ENCODE data around the gene MYRFL.

Gene MYRFL

DNA sequence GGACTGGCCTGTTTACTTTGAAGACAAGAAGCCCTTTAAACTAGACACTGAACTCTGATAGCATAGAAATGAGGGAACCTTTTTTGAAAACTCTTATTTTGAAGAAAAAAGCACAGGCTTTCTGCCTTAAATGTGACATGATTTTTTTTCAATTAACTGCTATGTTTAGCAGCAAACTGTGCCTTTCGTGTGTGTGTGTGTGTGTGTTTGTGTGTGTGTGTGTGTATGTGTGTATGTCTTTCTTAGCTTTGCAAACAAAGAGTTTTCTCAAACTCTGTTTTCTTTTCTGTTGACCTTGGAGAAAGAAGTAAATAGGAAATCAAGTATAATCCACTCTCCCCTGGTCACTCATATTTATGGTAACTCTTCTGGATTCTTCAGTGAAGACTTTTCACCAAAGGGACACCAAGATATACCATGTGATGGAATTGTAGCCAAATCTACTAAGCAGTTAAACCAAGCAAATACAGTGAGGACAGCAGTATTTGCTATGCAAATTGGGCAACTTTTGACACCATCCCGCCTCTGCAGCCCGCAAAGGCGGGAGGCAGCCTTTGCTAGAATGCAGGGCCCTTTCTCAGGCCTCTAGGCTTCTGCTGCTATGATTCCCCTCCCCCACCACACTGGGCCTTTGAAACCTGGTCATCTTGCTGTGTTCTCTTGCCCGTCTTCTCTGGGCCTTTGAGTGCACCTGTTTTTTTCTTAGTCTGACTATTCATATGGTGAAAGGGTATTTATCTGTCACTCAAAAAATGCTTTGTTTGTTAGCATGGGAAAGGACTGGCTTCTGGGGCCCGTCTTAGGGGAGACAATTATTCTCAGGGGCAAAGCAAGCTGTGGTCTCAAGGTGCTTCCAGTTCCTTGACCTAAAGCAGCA is 107.9 kb downstream of the MYRFL start:
- no peak for DNase-seq (ENCODE audit: low read depth in 3 of 3)

DNA sequence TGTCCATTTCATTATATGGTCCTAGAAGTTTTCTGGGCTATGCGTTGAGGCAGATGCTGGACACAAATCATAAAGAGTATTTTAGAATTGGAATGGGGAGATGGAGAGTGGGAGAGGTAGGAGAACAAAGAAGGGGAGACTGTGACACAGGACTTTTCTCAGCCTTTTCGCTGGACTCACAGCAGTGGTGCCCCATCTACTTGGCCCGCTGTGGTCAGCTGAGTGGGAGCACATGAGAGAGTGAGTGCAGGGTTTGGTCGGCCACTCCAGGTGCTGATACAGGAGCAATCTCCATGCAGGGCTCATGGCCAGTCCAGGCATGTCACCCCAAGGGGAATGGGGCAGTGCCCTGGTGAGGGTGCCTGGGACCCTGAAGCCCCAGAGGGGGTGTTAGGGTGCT is 109.0 kb downstream of the MYRFL start:
- DNase-seq (ENCODE audit: low read depth in 3 of 3), result no peak

DNA sequence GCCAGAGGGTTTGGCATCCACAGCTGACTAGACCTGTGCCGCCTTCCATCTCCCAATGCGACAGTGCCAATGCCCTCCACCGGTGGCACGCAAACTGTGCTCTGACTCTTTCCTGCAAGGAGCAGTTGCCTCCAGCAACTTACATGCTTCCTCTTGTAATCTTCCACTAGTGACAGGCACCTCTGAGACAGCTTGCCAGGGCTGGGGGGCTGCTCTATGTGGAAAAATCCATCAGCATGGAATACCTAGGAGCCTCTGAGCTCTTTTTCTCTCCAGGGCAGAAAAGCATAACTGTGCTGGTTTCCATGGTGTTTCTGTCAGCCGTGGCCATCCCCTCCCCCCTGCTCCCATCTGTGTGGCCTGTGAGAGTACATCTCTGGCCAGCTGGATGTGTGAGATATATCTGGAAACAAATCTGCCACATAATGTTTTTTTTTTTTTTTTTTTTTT is 110.6 kb downstream of the MYRFL start:
- no peak for DNase-seq (ENCODE audit: low read depth in 3 of 3)

DNA sequence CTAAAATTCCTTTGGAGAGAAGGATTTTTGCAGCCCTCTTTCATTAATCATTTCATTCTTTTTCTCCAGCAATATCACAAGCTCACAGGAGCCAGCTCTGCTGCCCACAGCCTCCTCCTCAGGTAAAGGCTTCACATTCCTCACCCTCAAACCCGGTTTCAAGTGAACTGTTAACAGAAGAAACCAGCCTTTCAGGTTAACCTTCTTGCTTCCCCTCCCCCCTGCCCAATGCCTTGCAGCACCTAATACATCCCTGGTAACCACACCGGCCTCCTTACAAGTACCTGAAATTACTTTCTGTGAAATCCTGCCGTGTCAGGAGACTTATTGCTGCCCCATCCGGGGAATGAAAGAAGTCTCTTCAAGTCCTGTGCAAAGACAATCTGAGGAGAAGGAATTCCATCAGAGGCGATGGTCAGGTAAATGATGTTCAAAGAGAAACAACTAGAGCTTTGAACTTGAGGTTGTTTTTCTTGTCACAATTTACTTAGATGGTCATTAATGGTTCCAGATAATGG is 111.2 kb downstream of the MYRFL start:
- DNase-seq (ENCODE audit: low read depth in 3 of 3), result no peak

DNA sequence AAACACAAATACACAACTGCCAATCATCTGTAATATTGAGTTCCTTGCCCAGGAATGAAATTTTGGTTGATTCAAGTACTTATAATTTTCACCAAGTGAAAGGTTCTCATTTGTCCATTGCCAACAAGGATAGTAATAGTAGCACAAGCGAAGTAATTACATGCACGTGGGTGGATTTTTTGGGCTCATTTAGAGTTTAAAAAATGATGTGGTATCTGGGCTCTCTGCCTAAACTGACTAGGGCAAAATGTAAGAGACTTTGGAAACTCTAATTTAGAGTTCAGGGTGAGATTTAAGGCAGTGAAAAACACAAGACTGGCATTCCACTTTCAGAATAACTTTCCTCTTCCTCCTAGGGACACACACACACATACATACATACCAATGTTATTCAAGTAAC is 111.7 kb downstream of the MYRFL start:
- no peak for DNase-seq (ENCODE audit: low read depth in 3 of 3)

DNA sequence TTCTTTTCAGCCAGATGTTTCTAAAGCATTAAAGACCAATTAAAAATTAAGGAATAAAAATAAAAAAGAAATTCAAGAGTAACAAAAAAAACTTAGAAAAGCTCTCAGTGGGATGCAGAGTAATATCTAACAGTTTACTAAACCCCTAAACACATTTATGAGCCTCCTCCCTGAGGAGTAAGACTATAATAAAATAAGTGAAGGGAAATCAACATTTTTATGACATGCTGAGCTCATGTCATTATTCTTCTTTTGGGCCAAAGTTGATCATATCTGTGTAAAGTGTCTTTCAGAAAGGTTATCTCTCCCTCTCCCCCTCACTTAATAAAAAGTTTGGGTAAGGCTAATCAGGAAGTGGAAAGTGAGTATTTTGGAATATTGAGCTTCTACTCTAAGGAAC is 122.1 kb downstream of the MYRFL start:
- no peak for DNase-seq (ENCODE audit: low read depth in 3 of 3)

DNA sequence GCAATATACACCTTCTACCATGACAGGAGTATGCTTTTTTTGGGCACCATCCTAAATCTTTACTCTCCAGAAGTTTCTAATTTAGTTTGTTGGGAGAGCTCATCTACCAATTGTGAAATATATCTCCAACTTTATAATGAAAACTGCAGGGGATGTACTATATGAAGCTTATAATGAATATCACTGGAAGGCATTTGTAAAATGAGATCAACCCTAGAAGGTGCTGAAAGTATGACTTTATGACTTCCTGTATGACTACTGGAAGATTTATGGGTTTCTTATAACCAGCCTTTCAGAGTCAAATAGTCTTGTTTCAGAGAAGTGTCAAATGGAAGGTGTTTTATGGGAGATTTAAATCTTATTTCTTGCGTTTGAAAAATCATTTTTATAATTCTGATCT is 122.9 kb downstream of the MYRFL start:
- DNase-seq (ENCODE audit: low read depth in 3 of 3), result no peak

DNA sequence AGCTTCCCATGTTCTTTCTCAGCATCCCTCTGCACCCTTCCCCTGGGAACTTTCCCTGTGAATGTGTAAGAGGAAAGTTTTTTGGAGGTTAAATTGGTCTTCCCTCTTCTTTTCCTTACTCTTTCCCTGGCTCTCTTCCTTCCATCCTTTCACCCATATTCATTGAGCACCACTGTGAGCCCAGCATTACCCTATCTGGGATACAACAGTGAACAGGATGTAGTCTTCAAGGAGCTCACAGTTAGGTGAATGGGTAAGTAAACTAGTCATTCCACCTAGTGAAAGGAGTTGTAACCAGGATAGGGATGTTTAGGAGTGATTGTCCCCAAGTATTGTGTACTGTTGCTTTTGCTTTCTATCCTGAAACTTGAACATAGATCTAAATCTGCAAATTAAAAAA is 123.8 kb downstream of the MYRFL start:
- DNase-seq (ENCODE audit: low read depth in 3 of 3), result no peak

DNA sequence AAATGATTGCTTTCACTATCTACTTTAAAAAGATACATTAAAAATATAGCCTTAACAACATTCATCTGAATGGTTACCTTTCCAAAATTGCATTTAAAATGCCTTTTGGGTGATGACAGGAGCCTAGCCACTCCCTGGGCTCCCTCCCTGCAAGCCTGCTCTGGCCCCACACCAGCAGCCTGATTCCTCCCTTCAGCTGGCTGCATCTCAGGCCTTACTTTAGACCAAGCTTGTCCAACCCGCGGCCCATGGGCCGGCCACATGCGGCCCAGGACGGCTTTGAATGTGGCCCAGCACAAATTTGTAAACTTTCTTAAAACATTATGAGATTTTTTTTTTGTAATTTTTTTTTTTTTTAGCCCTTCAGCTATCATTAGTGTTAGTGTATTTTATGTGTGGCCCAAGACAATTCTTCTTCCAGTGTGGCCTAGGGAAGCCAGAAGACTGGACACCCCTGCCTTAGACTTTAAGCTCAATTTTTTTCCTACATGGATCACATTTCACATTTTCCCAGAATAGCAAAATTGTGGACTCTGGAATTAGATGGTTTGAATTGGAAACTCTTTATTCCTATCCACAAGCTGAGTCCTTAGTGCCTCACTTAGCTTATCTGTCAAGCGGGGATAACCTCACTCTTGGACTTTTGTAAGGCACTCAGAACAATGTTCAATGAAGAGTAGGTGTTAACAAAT is 124.4 kb downstream of the MYRFL start:
- no peak for DNase-seq (ENCODE audit: low read depth in 3 of 3)

DNA sequence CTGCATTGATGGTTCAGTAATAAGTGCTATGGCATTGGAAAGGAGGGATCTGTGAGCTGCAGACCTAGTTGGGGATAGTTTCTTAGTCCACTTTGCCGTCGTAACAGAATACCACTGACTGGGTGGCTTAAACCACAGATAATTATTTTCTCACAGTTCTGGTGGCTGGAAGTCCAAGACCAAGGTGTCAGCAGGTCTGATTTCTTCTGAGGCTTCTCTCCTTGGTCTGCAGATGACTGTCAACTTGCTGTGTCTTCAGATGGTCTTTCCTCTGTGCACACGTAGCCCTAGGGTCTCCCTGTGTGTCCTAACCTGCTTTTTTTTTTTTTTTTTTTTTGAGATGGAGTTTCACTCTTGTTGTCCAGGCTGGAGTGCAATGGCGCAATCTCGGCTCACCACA is 126.1 kb downstream of the MYRFL start:
- DNase-seq (ENCODE audit: low read depth in 3 of 3), result no peak

DNA sequence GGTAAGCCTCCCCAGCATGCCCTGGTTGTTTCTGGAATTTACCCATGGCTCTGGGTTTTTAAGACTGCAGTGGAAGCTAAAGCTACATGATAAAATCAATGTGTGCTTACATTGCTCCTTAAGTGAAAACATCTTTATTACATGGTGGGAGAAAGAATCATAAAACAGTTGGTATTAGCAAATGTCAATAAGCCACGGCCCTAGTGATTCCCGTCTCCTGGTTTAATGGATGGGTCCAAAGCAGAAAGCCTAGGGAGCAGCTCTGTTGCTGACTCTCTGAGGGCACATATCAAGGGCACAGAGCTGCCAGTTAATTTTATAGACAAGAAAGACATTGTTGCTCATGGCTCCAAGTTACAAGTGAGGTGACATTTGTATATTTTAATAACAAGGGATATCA is 127.9 kb downstream of the MYRFL start:
- no peak for DNase-seq (ENCODE audit: low read depth in 3 of 3)

DNA sequence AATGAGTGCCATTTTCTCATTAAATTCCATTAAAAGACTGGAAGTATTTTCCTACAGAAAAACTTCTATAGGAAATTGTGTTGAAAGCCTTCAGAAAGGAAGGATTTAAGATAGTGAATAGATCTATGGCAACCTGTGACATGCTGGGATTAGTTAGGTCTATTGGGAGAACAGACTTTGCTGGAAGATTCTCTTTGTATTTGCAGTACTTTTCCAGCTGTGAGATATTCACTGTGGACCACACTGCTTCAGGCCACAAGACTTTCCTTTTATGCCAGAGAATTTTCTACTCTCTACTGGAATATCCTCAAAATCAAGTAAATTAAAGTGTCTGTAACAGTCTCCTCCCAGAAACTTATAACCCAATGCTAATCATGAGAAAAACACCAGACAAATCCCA is 136.2 kb downstream of the MYRFL start:
- no peak for DNase-seq (ENCODE audit: low read depth in 3 of 3)

DNA sequence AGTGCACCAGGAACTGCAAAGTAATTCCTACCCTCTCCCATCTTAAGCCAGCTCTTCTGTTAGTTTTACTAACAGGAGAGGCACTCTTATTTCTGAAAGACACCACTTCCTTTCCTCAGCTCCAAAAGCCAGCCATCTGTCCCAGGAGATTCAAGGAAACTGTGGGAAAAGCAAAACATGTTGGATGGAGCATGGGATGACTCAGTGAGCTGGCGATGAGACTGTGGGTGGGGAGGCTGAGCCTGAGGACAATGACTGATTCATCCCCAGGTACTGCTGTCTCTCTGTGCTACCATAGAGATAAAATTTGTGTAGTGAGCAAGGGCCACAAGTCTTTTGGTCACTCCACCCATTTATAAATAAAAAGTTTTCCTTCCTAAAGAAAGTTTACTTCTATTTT is 141.4 kb downstream of the MYRFL start:
- DNase-seq (ENCODE audit: low read depth in 3 of 3), result no peak

DNA sequence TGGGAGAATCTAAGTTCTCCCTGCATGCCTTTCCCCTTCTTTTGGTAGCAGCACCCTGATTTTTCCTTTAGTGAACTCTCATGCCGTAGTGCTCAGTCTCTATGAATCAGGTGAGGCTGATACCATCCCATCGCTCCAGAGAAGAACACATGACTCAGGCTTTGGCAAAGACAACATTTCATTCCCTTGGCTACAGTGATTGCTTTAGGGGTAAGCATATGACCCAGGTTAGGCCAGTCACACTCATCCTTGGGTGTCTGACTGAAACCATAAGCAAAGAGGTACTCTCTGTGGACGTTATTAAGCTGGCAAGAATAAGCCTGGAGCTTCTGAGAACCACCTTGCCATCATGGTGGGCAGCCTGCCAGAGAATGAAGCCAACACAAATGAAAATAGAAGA is 141.8 kb downstream of the MYRFL start:
- no peak for DNase-seq (ENCODE audit: low read depth in 3 of 3)

DNA sequence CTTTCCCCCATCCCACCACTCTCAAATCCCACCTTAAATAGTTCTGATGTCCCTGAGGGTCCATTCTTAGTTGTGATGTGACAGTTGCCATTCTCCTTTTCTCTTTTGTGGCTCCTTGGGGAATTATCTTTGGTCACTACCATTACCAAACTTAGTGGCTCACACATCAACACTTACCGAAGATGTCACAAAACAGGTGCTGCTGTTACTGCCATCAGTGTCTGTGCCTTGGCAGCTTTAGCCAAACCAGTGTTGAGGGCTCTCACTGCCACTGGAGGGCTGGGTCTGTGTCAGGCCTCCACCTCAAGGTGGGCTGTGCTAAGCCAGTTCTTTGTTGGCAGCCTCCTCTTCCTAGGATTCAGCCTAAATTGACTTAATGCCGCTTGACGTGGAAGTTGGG is 144.0 kb downstream of the MYRFL start:
- DNase-seq (ENCODE audit: low read depth in 3 of 3), result no peak

DNA sequence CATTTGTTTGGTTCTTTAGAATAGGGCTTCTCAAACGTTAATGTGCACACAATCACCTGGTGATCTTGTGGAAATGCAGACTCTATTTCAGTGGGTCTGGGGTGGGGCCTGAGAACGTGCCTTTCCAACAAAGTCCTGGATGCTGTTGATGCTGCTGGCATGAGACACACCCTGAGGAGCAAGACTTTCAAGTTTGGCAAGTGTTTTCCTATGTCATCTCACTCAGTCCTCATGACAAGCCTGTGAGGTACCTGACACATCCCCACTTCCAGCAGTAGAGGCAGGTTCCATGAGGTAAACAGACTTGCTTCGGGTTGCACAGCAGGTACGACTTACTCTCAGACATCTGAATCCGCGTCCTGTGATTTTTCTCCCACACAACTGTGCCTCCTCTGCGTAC is 147.1 kb downstream of the MYRFL start:
- no peak for DNase-seq (ENCODE audit: low read depth in 3 of 3)

DNA sequence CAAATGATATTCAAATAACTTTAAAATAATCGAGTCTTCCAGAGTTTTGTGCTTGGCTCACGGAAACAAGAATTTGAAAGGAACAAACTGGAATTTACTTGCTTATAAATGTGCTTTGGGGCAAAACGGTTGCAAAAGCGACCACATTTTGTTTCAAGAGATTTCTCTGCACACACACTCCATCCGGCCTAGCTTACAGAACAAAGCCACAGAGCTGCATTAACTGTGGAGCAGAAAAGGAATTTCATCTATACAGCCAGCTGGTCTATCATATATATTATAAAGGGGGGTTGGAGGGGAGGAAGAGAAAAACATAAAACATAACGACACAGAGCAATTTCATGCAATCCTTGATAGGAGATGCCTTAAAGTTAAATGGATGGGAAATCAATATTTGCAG is 153.0 kb downstream of the MYRFL start:
- no peak for DNase-seq (ENCODE audit: low read depth in 3 of 3)

DNA sequence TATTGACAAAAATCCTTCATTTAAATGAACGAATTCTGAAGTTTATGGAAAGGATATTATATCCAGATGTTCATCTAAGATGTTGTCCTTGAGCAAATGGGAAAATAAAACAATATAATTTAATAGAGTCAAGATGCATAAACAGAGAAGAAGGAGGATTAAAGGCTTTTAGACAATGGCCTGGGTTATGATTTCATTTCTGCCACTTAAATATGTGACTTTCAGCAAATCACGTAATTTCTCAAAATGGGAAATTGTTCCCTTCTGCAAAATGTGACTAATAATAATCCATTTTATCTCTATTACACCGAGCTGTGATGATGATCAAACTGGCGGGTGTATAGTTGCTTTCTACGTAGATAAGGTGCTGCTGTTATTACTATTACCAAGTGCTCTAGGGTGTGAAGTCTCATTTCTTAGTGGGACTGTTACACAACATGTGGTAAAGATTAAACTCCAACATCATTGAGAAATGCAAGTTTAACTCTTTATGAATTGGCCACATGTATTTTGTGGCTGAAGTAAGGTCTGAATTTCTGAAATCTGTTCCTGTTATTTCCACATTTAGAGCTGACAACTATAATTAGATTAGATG is 157.0 kb downstream of the MYRFL start:
- DNase-seq (ENCODE audit: low read depth in 3 of 3), result no peak

DNA sequence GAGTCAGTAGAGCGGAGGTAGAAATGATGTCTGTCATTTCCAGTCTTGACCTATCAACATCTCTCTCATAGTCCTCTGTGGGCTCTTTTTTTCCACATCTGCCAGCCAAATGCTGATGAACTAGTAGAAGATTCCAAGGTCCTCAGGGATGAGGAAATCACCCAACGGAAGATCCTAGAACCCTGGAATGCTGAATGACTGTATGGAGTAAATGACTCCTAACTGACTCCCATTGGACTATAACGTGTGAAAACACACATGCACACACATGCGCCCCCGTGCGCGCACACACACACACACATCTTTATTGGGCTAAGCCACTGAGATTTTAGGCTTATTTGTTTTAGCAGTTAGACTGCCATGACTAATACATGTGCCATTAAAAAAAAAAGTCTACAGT is 159.2 kb downstream of the MYRFL start:
- no peak for DNase-seq (ENCODE audit: low read depth in 3 of 3)

DNA sequence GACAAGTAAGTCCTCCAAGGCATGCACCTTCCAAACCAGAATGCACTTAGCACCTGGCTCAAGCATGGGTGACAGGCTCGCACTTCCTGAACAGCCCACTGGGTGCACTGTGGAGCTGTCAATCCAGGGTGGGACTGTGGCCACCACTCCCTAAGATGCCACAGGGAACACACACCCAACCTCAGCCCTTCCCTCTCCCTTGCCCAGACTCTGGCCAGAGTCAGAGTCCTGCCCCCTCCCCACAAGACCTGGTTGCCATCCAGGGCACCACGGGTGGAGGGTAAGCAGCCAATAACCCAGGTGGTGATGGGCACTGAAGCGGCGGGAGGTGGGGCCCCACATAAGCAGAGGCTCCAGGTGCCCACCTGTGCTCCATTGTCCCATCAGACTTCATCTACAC is 160.6 kb downstream of the MYRFL start:
- DNase-seq (ENCODE audit: low read depth in 3 of 3), result peak in 1 of 3 experiments; percentile 2

DNA sequence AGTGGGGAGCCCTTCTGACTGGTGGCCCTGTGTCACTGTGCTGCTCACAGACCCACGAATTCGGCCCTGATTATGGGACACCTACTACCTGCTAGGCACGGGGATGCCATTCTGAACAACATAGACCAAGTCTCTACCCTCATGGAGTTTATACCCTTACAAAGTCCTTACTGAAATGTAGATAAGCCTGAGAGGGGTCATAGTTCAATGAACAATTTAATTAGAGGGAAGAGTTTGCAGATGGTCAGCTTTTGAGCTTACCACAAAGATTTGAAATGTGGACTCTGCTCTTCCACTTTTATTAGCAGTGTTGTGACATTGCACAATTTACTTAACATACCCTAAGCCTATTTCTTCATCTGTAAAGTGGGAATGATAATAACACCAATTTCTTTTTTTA is 161.1 kb downstream of the MYRFL start:
- DNase-seq (ENCODE audit: low read depth in 3 of 3), result no peak

DNA sequence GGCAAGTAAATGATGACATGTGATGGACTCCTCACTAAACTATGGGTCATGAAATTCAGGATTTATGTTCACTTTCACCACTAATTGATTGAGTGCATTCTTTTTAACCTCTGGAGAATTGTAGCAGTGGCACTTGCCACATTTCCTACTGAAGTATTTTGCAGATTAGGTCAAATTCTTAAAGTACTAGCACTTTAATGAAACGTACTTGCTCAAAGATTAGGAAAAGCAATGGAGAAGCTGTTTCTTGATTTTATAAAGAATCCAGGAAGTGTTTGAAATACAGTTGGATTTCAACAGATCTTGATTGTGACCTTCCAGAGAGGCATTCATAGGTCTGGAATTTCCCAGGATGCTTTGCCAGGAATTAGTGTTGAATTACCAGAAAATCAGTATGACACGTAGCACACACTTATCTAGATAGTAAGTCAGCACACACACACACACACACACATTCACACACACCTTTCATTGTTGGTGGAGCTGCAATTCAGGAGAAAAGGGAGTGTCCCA is 162.6 kb downstream of the MYRFL start:
- DNase-seq (ENCODE audit: low read depth in 3 of 3), result no peak

Data from stimulated activated CD4-positive, alpha-beta T cell treated with anti-CD3 and anti-CD28 coated beads, TNF-alpha, amount 100 ng/mL, for 24 hours (primary cell).